Measurements from ENCODE around the gene RAB8A.
"Not testable (repeated sequence)": the region's sequence is repeated elsewhere in the genome, so short reads cannot be mapped to it uniquely, and the experiment has no call there.

The RAB8A gene

GRCh38 chr19:16143399-16144215 is 31.9 kb downstream of the RAB8A start, which contains the start of gene HSH2D:
HSH2D (plus strand) TSS chr19:16143685; CDS start chr19:16148751, 5,066 bp downstream.
- peak; percentile 53 for DNase-seq (ENCODE audit: low read depth)

- no peak for DNase-seq (ENCODE audit: low read depth)
These were observed 32.5 kb downstream of the RAB8A start for GRCh38 chr19:16144216-16144581.

GRCh38 chr19:16146112-16146511 is 34.4 kb downstream of the RAB8A start:
- DNase-seq (ENCODE audit: low read depth): no peak

GRCh38 chr19:16148443-16149229 is 36.9 kb downstream of the RAB8A start:
- DNase-seq (ENCODE audit: low read depth): no peak

- no peak for DNase-seq (ENCODE audit: low read depth)
These were observed 42.1 kb downstream of the RAB8A start for GRCh38 chr19:16153582-16154336.

GRCh38 chr19:16154557-16154956 is 42.9 kb downstream of the RAB8A start:
- DNase-seq (ENCODE audit: low read depth): no peak

- DNase-seq (ENCODE audit: low read depth): no peak
These were observed 43.4 kb downstream of the RAB8A start for GRCh38 chr19:16155128-16155527.

- DNase-seq (ENCODE audit: low read depth): no peak
These were observed 45.2 kb downstream of the RAB8A start for GRCh38 chr19:16156904-16157303.

- no peak for DNase-seq (ENCODE audit: low read depth)
These were observed 45.9 kb downstream of the RAB8A start for GRCh38 chr19:16157601-16158000.

- no peak for DNase-seq (ENCODE audit: low read depth)
These were observed 48.0 kb downstream of the RAB8A start for GRCh38 chr19:16159655-16160054.

GRCh38 chr19:16160445-16160942 is 48.8 kb downstream of the RAB8A start:
- no peak for DNase-seq (ENCODE audit: low read depth)

GRCh38 chr19:16160943-16161560 is 49.4 kb downstream of the RAB8A start:
- DNase-seq (ENCODE audit: low read depth): no peak

- DNase-seq (ENCODE audit: low read depth): no peak
These were observed 50.2 kb downstream of the RAB8A start for GRCh38 chr19:16161840-16162239.

- DNase-seq (ENCODE audit: low read depth): no peak
These were observed 52.7 kb downstream of the RAB8A start for GRCh38 chr19:16164222-16164890.

GRCh38 chr19:16166417-16166816 is 54.7 kb downstream of the RAB8A start:
- no peak for DNase-seq (ENCODE audit: low read depth)

- no peak for DNase-seq (ENCODE audit: low read depth)
These were observed 55.4 kb downstream of the RAB8A start for GRCh38 chr19:16167055-16167454.

GRCh38 chr19:16168465-16169081 is 56.9 kb downstream of the RAB8A start:
- DNase-seq (ENCODE audit: low read depth): no peak

- DNase-seq (ENCODE audit: low read depth): no peak
These were observed 58.4 kb downstream of the RAB8A start for GRCh38 chr19:16170134-16170533.

GRCh38 chr19:16175954-16176353 is 64.3 kb downstream of the RAB8A start:
- no peak for DNase-seq (ENCODE audit: low read depth)

GRCh38 chr19:16178866-16179265 is 67.2 kb downstream of the RAB8A start:
- DNase-seq (ENCODE audit: low read depth): not testable (repeated sequence)

- no peak for DNase-seq (ENCODE audit: low read depth)
These were observed 68.9 kb downstream of the RAB8A start for GRCh38 chr19:16180611-16181010.

Measured in activated gamma-delta T cell treated with anti-CD3 and anti-CD28 coated beads, Interleukin-2, amount 50 U/mL, for 16 hours (primary cell).